H1 (cell line): ENCODE data around the gene SPTB. TPM values are rescaled to one million over a fixed set of nuclear protein-coding genes. Genes with fewer than 3 reads are reported as not detected.

Source experiments
- ATF2 ChIP-seq: IDR thresholded peaks from 2 replicates; pipeline ENCODE4 v1.6.1; 2012; ENCODE audit warnings: low read length, inconsistent platforms
- BRCA1 ChIP-seq: IDR thresholded peaks from 2 replicates; pipeline ENCODE4 v1.6.1; 2012; ENCODE audit warnings: low read depth, low read length, improper control_type of control experiment
- CBX5 ChIP-seq: fragments of 300-800, 300-1000 bp; sonication (generic); IDR thresholded peaks from 2 replicates; pipeline ENCODE4 v1.7.1; 2016; ENCODE audit warnings: antibody characterized with exemption, low read length, low read depth
- CHD1 ChIP-seq: IDR thresholded peaks from 2 replicates; pipeline ENCODE4 v1.6.1; 2012; ENCODE audit warnings: low read depth, low read length, improper control_type of control experiment
- CHD2 ChIP-seq: IDR thresholded peaks from 2 replicates; pipeline ENCODE4 v1.6.1; 2012; ENCODE audit warnings: low read length, improper control_type of control experiment
- EP300 ChIP-seq, 2 experiments: IDR thresholded peaks; 1 replicate in 1 of 2; 2 replicates in 1 of 2; pipeline ENCODE4 v1.6.1; 2011 to 2012; ENCODE audit warnings: low read depth in 2 of 2, low read length in 2 of 2, mild to moderate bottlenecking in 2 of 2, borderline replicate concordance in 1 of 2, inconsistent platforms in 1 of 2, moderate library complexity in 1 of 2
- JUN ChIP-seq: IDR thresholded peaks from 2 replicates; pipeline ENCODE4 v1.6.1; 2011; ENCODE audit warnings: low read depth, mild to moderate bottlenecking, improper control_type of control experiment, low read length
- JUND ChIP-seq: IDR thresholded peaks from 2 replicates; pipeline ENCODE4 v1.6.1; 2011; ENCODE audit warnings: mild to moderate bottlenecking, improper control_type of control experiment, low read length
- POLR2A ChIP-seq, 2 experiments: IDR thresholded peaks; 1 replicate in 1 of 2; 2 replicates in 1 of 2; pipeline ENCODE4 v1.6.1; 2011; ENCODE audit warnings: low read depth in 2 of 2, low read length in 2 of 2, mild to moderate bottlenecking in 2 of 2; ENCODE audit errors: control extremely low read depth in 1 of 2
- POLR2AphosphoS5 ChIP-seq: IDR thresholded peaks from 2 replicates; pipeline ENCODE4 v1.6.1; 2011; ENCODE audit warnings: low read depth, low read length
- POU5F1 ChIP-seq: IDR thresholded peaks from 2 replicates; pipeline ENCODE4 v1.6.1; 2011; ENCODE audit warnings: low read depth, mild to moderate bottlenecking, low read length, moderate library complexity
- RAD21 ChIP-seq, 2 experiments: IDR thresholded peaks in 1 of 2; conservative IDR thresholded peaks in 1 of 2; 2 replicates each; pipeline ENCODE4 v1.6.1; 2011; ENCODE audit warnings: low read depth in 2 of 2, low read length in 2 of 2, improper control_type of control experiment in 1 of 2, inconsistent platforms in 1 of 2, mild to moderate bottlenecking in 1 of 2, moderate library complexity in 1 of 2
- RBBP5 ChIP-seq: IDR thresholded peaks from 2 replicates; pipeline ENCODE4 v1.7.1; 2012; ENCODE audit warnings: low read depth, mild to moderate bottlenecking, inconsistent platforms, low read length, moderate library complexity, borderline replicate concordance
- RFX5 ChIP-seq: IDR thresholded peaks from 2 replicates; pipeline ENCODE4 v1.6.1; 2011; ENCODE audit warnings: low read depth, low read length, improper control_type of control experiment, borderline replicate concordance
- SIX5 ChIP-seq: IDR thresholded peaks from 2 replicates; pipeline ENCODE4 v1.6.1; 2011; ENCODE audit warnings: mild to moderate bottlenecking, low read depth, low read length
- SP1 ChIP-seq: IDR thresholded peaks from 2 replicates; pipeline ENCODE4 v1.6.1; 2011; ENCODE audit warnings: low read depth, low read length
- SRF ChIP-seq: IDR thresholded peaks from 2 replicates; pipeline ENCODE4 v1.6.1; 2011; ENCODE audit warnings: mild to moderate bottlenecking, low read depth, low read length, moderate library complexity
- TBP ChIP-seq: IDR thresholded peaks from 2 replicates; pipeline ENCODE4 v1.6.1; 2011; ENCODE audit warnings: low read depth, low read length, improper control_type of control experiment
- polyA plus RNA-seq, 7 experiments: library from polyadenylated mRNA; depleted of rRNA in 3 of 7; stranded (reverse) in 5 of 7; unstranded in 2 of 7; fragments of >200 nt in 5 of 7; fragments of 200-250 nt in 2 of 7; gene quantifications; 1 replicate in 5 of 7; 2 replicates in 1 of 7; 4 replicates in 1 of 7; pipeline versions ENCODE4 v1.2.1 to v1.2.3, GENCODE V29; 2011 to 2013; ENCODE audit warnings: missing spikeins in 2 of 7, mixed read lengths in 2 of 7
- total RNA-seq: library from RNA; stranded (reverse); fragmentation: NEBNext Ultra II Directional; extraction: Animal tissue kit (Norgen Biotek cat#: 25700); gene quantifications from 2 replicates; pipeline ENCODE4 v1.2.1, GENCODE V29; 2021

SPTB gene
- total and polyA plus RNA-seq, 2 of the 8 experiments (the other 6 are each of a cell fraction or from before 2014, with no cell fraction given): 0.30 to 2.4 TPM

- TF ChIP-seq ATF2 (no peak), CHD1 (no peak), SIX5 (no peak), RFX5 (no peak), POLR2A (IDR thresholded peaks at IDR 0.05; ENCODE audit: control extremely low read depth in 1 of 2, low read depth in 2 of 2, low read length in 2 of 2) (no peak), EP300 (IDR thresholded peaks at IDR 0.05; ENCODE audit: borderline replicate concordance in 1 of 2, low read depth in 2 of 2, low read length in 2 of 2) (0 out of 3 replicates have a peak, but pooled peaks of 1 of the 2 experiments have one; percentile 12), RAD21 (IDR thresholded peaks at IDR 0.05 in 1 of 2, conservative IDR thresholded peaks at IDR 0.05 in 1 of 2; ENCODE audit: low read depth in 2 of 2, low read length in 2 of 2) (no peak; a peak in 1 of 4 replicates), CBX5 (no peak), SRF (no peak), RBBP5 (peak; percentile 56; the same call in 1 of the 2 replicates), SP1 (no peak), JUN (no peak), POU5F1 (no peak), CHD2 (no peak), BRCA1 (no peak), JUND (no peak), TBP (no peak), POLR2AphosphoS5 (0 out of 2 replicates have a peak, but pooled peaks have one; percentile 39)
Measured at GRCh38 chr14:64704143-64704742, 175.5 kb downstream of the SPTB start, which contains the start of gene PLEKHG3 (continued).
